Stimulated activated naive CD8-positive, alpha-beta T cell treated with anti-CD3 and anti-CD28 coated beads, Interleukin-15, Interleukin-2, amounts not matched to agents 100 U/mL and 50 U/mL, for 24 hours (primary cell): ENCODE results near the gene FADD.

Experiments
- ATAC-seq: fragments of 150-1000 bp; cut with Tn5 transposase; one replicate; pipeline ENCODE4 v1.10.0; 2021
- DNase-seq: peaks from one replicate; pipeline ENCODE4 v3.0.0; 2021

FADD gene

GRCh38 chr11:70233962-70234361 is 30.9 kb downstream of the FADD start:
- DNase-seq (no peak), ATAC-seq (no peak)

GRCh38 chr11:70240337-70240736 is 37.2 kb downstream of the FADD start:
- ATAC-seq = no peak
- no peak for DNase-seq

GRCh38 chr11:70241709-70242108 is 38.6 kb downstream of the FADD start:
- ATAC-seq (no peak), DNase-seq (no peak)

- ATAC-seq (no peak), DNase-seq (no peak)
Observed at GRCh38 chr11:70242885-70243284, 39.8 kb downstream of the FADD start.

GRCh38 chr11:70243912-70244652 is 41.0 kb downstream of the FADD start:
- ATAC-seq (no peak), DNase-seq (no peak)

GRCh38 chr11:70244698-70245097 is 41.6 kb downstream of the FADD start:
- ATAC-seq = no peak
- no peak for DNase-seq

GRCh38 chr11:70246196-70246595 is 43.1 kb downstream of the FADD start:
- DNase-seq (no peak), ATAC-seq (no peak)

GRCh38 chr11:70247042-70247709 is 44.1 kb downstream of the FADD start:
- DNase-seq (no peak), ATAC-seq (no peak)

GRCh38 chr11:70247710-70248072 is 44.6 kb downstream of the FADD start:
- DNase-seq (no peak), ATAC-seq (no peak)

- ATAC-seq = no peak
- DNase-seq = no peak
Observed at GRCh38 chr11:70250876-70251658, 48.0 kb downstream of the FADD start.

- DNase-seq (no peak), ATAC-seq (no peak)
Observed at GRCh38 chr11:70251659-70252321, 48.7 kb downstream of the FADD start.

GRCh38 chr11:70252844-70253243 is 49.7 kb downstream of the FADD start:
- DNase-seq (no peak), ATAC-seq (no peak)

- DNase-seq = no peak
- no peak for ATAC-seq
Observed at GRCh38 chr11:70255477-70256116, 52.5 kb downstream of the FADD start.
